A549 treated with GW870086 at 1 μM for 4 hours (cell line): ENCODE results near the gene HJV. TPM values are rescaled to one million over a fixed set of nuclear protein-coding genes. Genes with fewer than 3 reads are reported as not detected.

Source experiments
- total RNA-seq: library from RNA; stranded (reverse); fragments of 200-300 nt; extraction: Qiagen RNA extraction; gene quantifications from 5 replicates; pipeline ENCODE4 v1.2.3, GENCODE V29; 2022; ENCODE audit warnings: low read depth

Gene HJV, protein sequence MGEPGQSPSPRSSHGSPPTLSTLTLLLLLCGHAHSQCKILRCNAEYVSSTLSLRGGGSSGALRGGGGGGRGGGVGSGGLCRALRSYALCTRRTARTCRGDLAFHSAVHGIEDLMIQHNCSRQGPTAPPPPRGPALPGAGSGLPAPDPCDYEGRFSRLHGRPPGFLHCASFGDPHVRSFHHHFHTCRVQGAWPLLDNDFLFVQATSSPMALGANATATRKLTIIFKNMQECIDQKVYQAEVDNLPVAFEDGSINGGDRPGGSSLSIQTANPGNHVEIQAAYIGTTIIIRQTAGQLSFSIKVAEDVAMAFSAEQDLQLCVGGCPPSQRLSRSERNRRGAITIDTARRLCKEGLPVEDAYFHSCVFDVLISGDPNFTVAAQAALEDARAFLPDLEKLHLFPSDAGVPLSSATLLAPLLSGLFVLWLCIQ
- total RNA-seq, result not detected in 5 replicates

DNA sequence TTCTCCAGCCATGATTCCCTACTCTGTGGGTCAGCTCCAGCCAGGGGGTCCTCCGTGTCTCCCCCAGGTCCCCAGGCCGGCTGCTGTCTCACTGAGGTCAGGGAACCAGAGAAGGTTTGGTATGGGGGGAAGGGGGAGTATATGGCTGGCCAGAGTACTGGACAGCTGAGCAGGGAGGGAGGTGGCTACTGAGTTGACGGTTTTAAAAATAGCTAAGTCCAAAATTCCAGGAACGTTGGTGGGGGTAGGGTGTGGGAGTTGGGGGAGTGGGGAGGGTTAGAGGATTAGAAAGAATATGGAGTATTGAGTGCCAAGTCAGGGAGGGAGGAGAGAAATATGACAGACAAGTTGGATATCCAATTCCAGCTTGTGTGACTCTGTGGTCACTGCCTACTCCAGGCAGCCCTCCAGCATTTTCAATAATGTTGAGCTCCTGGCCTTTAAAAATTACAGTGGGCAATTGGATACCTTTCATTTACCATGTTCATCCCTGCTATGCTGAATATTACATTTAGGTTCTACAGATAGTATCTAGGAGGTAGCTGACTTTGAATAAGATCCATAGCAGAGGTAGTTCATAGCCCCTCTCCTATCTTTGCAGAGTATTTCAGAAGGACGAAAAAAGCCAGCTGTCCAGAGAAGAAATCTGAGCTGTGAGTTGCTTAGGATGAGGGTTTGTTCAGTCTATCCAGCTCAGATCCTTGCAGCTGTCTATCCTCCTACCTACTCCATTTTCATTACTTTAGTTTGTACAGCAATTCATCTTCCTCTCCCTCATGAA lies at the start of gene HJV:
Gene HJV, minus strand, starts transcription at position 114 of the 781 bp plus-strand sequence. CDS start 1,504 bp downstream, outside the sequence.

DNA sequence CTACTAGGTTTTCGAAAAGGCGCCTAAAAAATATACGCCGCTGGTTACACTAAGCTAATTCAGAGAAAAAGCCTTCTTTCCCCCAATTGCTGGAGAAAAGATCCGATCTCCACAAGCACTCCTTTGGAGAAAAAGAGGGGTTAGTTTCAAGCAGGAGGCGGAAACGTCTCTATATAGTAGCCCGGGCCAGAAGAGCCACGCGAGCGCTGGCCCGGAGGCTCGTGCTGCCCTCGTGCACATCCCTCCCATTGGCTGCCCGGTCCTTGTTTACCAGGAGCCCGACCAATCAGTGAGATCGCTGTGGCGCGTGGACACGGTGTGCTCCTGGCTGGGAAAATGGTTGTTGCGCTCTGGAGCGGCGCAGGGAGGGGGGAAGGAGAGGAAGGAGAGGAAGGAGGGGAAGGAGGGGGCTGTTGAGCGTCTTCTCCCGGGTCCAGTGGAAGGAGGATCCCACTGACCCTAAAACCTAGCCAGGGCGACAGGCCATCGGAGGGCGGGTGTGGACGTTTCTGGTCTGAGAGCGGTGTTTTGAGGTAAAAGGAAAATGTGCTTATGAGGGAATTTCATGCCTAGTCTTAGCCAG lies 25.0 kb downstream of the HJV start, which contains the start of gene TXNIP:
Gene TXNIP, minus strand, starts transcription at position 147 of the 583 bp plus-strand sequence. CDS start 313 bp downstream, outside the sequence.

Other genes starting within 250 kb of the HJV start
- gene RNF115, start 197.6 kb downstream of the HJV start, total RNA-seq, result 11.4 to 14.3 TPM (median 13.6 TPM) in 5 replicates
- 37.1 to 40.4 TPM (median 38.6 TPM) in 5 replicates for gene POLR3C, start 197.5 kb downstream of the HJV start, total RNA-seq
- gene NUDT17, start 176.1 kb downstream of the HJV start, total RNA-seq, result 5.6 to 8.0 TPM (median 5.7 TPM) in 5 replicates
- gene PIAS3, start 162.7 kb downstream of the HJV start, total RNA-seq, result 36.5 to 42.8 TPM (median 39.7 TPM) in 5 replicates
- gene ANKRD35, start 135.9 kb downstream of the HJV start, total RNA-seq, result 0.06 to 0.09 TPM in 2 of 5 replicates, not detected in the others
- 0.58 to 1.6 TPM (median 1.3 TPM) in 5 replicates for gene ITGA10, start 111.7 kb downstream of the HJV start, total RNA-seq
- 29.3 to 37.4 TPM (median 33.8 TPM) in 5 replicates for gene PEX11B, start 103.0 kb downstream of the HJV start, total RNA-seq
- gene RBM8A, start 94.3 kb downstream of the HJV start, total RNA-seq, result 213 to 244 TPM (median 222 TPM) in 5 replicates
- gene LIX1L, start 63.7 kb downstream of the HJV start, total RNA-seq, result 9.0 to 11.6 TPM (median 11.1 TPM) in 5 replicates
- 0.17 to 0.37 TPM (median 0.21 TPM) in 5 replicates for gene ANKRD34A, start 57.2 kb downstream of the HJV start, total RNA-seq
- gene POLR3GL, start 57.0 kb downstream of the HJV start, total RNA-seq, result 10.0 to 12.0 TPM (median 11.2 TPM) in 5 replicates
- gene TXNIP, start 25.2 kb downstream of the HJV start, total RNA-seq, result 0.23 to 0.39 TPM (median 0.32 TPM) in 5 replicates
- 0.54 to 0.83 TPM (median 0.78 TPM) in 5 replicates for gene NBPF10, start 123.1 kb upstream of the HJV start, total RNA-seq
- 18.4 to 23.2 TPM (median 22.5 TPM) in 5 replicates for gene NOTCH2NLA, start 207.3 kb upstream of the HJV start, total RNA-seq